Suprapubic skin (tissue), 4 donors: ENCODE results near the gene PML. TPM values are rescaled to one million over a fixed set of nuclear protein-coding genes. Genes with fewer than 3 reads are reported as not detected.
A peak's percentile ranks its signal among the peaks of the same experiment; 100 is the strongest.

Experiments
- DNase-seq, 2 donors: peaks; one replicate each; pipeline ENCODE4 v3.0.0-alpha.2; 2019; ENCODE audit warnings: low spot score in 2 of 2
- H3K27ac ChIP-seq: fragments of 200-600 bp; sonication (generic); one replicate; pipeline ENCODE4 v1.5.1; 2019
- H3K27me3 ChIP-seq: fragments of 200-600 bp; sonication (generic); one replicate; pipeline ENCODE4 v1.5.1; 2019
- H3K36me3 ChIP-seq: fragments of 200-600 bp; sonication (generic); one replicate; pipeline ENCODE4 v1.5.1; 2019
- H3K4me1 ChIP-seq: fragments of 200-600 bp; sonication (generic); one replicate; pipeline ENCODE4 v1.5.1; 2019
- H3K4me3 ChIP-seq: fragments of 200-600 bp; sonication (generic); one replicate; pipeline ENCODE4 v1.5.1; 2019; ENCODE audit warnings: mild to moderate bottlenecking
- H3K9me3 ChIP-seq: fragments of 200-600 bp; sonication (generic); one replicate; pipeline ENCODE4 v1.5.1; 2019
- EP300 ChIP-seq: sonication (generic); formaldehyde crosslinking; IDR thresholded peaks from one replicate; pipeline ENCODE4 v1.6.1; 2017; ENCODE audit warnings: antibody characterized with exemption
- POLR2A ChIP-seq, 2 donors: fragments of 450-650 bp; IDR thresholded peaks; one replicate each; pipeline ENCODE4 v1.6.1; 2017; ENCODE audit warnings: antibody characterized with exemption in 2 of 2, mild to moderate bottlenecking in 2 of 2, moderate library complexity in 2 of 2
- POLR2AphosphoS5 ChIP-seq, 3 donors: sonication (generic); formaldehyde crosslinking; IDR thresholded peaks; one replicate each; pipeline ENCODE4 v1.6.1; 2017; ENCODE audit warnings: antibody characterized with exemption in 3 of 3
- WGBS: methylation state at CpG from one replicate; pipeline ENCODE4 v1.1.5; 2018; 5-methylcytosine and 5-hydroxymethylcytosine counted together
- total RNA-seq, 4 donors: library from RNA; depleted of rRNA; stranded (reverse); fragments of >200 nt; gene quantifications; one replicate each; pipeline ENCODE4 v1.1.0, GENCODE V29; 2016
- TF ChIP-seq, protein P1 (sequence below), 2 donors: fragments of 200-600 bp in 1 of 2; fragments of 450-650 bp in 1 of 2; sonication (generic) in 1 of 2; IDR thresholded peaks; one replicate each; pipeline ENCODE4 v1.5.1; 2016 to 2019; ENCODE audit warnings: antibody characterized with exemption in 2 of 2, mild to moderate bottlenecking in 1 of 2, moderate library complexity in 1 of 2

PML gene
- total RNA-seq, 4 donors from 2014 or later: 59.2 to 111 (median 82.5) TPM

DNA sequence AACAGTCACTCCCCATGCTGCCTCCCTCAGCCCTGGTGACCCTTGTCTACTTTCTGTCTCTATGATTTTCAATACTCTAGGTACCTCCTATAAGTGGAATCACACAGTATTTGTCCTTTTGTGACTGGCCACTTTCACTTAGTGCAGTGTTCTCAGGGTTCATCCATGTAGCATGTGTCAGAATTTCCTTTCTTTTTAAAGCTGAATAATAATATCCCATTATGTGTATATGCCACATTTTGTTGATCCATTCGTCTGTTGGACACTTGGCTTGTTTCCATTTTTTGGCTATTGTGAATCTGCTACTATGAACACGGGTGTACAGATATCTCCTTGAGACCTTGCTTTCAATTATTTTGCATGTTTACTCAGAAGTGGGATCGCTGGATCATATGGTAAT lies 34.1 kb downstream of the PML start:
- TF ChIP-seq, protein P1, sequence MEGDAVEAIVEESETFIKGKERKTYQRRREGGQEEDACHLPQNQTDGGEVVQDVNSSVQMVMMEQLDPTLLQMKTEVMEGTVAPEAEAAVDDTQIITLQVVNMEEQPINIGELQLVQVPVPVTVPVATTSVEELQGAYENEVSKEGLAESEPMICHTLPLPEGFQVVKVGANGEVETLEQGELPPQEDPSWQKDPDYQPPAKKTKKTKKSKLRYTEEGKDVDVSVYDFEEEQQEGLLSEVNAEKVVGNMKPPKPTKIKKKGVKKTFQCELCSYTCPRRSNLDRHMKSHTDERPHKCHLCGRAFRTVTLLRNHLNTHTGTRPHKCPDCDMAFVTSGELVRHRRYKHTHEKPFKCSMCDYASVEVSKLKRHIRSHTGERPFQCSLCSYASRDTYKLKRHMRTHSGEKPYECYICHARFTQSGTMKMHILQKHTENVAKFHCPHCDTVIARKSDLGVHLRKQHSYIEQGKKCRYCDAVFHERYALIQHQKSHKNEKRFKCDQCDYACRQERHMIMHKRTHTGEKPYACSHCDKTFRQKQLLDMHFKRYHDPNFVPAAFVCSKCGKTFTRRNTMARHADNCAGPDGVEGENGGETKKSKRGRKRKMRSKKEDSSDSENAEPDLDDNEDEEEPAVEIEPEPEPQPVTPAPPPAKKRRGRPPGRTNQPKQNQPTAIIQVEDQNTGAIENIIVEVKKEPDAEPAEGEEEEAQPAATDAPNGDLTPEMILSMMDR (IDR thresholded peaks at IDR 0.05): no peak
- TF ChIP-seq POLR2A (IDR thresholded peaks at IDR 0.05) (no peak), EP300 (no peak), POLR2AphosphoS5 (IDR thresholded peaks at IDR 0.05) (no peak)
- Histone ChIP-seq H3K9me3 (no peaks in the 10 kb centered on the region), H3K27me3 (no peaks in the 10 kb centered on the region), H3K4me3 (no peak overlapping the region), H3K27ac (no peak overlapping the region), H3K36me3 (peaks cover 72% of the 10 kb centered on the region), H3K4me1 (peaks cover 24% of the 10 kb centered on the region)
- no peak for DNase-seq
- 50% methylated on average over 3 of the region's 3 CpGs for WGBS

DNA sequence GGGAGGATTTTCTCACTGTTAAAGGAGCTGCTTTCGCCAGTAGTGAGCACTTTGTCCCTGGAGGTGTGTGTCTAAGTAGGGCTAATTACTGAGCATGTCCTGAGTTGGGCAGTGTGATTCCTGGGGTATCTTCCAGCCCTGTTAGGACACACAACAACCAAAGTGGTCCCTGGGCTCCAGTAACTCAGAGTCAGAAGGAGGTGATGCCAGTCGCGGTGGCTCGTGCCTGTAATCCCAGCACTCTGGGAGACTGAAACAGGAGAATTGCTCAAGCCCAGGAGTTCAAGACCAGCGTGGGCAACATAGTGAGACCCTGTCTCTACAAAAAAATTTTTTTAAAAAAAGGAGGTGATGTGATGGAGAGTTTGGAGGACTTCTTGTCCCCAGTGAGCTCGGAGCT lies 37.5 kb downstream of the PML start:
- Histone ChIP-seq H3K9me3 (no peaks in the 10 kb centered on the region), H3K27ac (no peak overlapping the region), H3K4me3 (no peak overlapping the region), H3K4me1 (peaks cover 8% of the 10 kb centered on the region), H3K36me3 (peaks cover 73% of the 10 kb centered on the region), H3K27me3 (no peaks in the 10 kb centered on the region)
- WGBS: 88% methylated on average over 6 of the region's 6 CpGs
- DNase-seq: no peak
- TF ChIP-seq, protein P1 (IDR thresholded peaks at IDR 0.05): no peak
- TF ChIP-seq EP300: no peak
- no peak for TF ChIP-seq POLR2AphosphoS5 (IDR thresholded peaks at IDR 0.05)
- no peak for TF ChIP-seq POLR2A (IDR thresholded peaks at IDR 0.05)

DNA sequence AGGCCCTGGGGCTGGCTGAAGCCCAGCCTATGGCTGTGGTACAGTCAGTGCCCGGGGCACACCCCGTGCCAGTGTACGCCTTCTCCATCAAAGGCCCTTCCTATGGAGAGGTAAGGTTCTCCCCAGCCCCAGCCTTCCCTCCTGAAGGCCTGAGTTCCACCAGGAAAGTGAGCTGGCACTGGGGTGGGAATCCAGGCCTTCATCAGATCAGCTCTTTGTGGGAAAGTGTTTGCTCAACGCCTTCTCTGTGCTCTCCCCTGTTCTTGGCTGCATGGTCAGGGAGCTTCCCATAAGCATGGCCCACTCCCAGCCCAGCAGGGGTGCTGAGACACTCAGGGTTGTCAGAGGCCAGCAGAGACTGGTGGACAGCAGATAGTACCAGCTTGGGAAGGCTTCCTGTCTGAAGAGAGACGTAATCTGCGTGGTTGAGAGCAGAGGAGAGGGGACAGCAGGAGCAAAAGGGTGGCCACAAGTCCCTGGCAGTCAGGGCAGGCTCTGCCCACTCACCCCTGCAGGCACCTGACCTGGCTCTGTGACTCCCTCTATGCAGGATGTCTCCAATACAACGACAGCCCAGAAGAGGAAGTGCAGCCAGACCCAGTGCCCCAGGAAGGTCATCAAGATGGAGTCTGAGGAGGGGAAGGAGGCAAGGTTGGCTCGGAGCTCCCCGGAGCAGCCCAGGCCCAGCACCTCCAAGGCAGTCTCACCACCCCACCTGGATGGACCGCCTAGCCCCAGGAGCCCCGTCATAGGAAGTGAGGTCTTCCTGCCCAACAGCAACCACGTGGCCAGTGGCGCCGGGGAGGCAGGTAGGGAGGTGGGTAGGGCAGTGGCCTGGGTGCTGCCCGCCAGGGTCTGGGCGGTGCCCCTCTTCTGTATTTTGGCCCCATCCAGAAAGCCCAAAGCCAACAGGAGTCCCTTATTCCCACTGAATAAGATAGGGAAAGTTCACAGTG lies 38.4 kb downstream of the PML start:
- WGBS: 84% methylated on average over 13 of the region's 16 CpGs

DNA sequence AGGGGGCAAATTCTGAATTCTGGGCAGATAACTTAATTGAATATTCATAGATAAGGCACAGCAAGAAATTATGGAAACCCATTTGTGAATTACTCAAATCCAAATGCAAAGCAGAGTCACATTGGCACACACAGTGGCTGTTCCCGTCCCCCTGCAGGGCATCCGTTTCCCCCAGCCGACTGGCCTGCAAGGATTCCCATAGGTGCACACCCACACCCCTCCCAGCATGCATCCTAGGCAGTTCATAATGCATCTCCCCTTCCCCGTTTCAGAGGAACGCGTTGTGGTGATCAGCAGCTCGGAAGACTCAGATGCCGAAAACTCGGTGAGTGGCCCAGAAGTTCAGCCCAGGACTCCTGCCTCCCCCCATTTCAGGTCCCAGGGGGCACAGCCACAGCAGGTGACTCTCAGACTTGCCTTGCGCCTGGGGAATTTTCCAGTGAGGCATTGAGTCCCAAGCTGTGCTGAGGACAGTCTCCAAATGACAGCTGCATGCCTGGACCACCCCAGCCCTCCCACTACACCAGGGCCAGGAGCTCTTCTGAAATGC lies 39.8 kb downstream of the PML start:
- TF ChIP-seq POLR2AphosphoS5 (IDR thresholded peaks at IDR 0.05) (no peak), POLR2A (IDR thresholded peaks at IDR 0.05) (no peak), EP300 (no peak)
- TF ChIP-seq, protein P1 (IDR thresholded peaks at IDR 0.05): no peak
- H3K4me1 ChIP-seq: peaks cover 17% of the 10 kb centered on the region
- no peak overlapping the region for H3K4me3 ChIP-seq
- 82% methylated on average over 9 of the region's 10 CpGs for WGBS
- no peaks in the 10 kb centered on the region for H3K27me3 ChIP-seq
- H3K9me3 ChIP-seq: no peaks in the 10 kb centered on the region
- no peak overlapping the region for H3K27ac ChIP-seq
- peaks cover 71% of the 10 kb centered on the region for H3K36me3 ChIP-seq
- peak in 1 of 2 donors; percentile 40 for DNase-seq

More for the DNA sequence above, 38.4 kb downstream of the PML start:
- DNase-seq: peak in 1 of 2 donors; percentile 51
- Histone ChIP-seq H3K4me1 (peaks cover 8% of the 10 kb centered on the region), H3K9me3 (no peaks in the 10 kb centered on the region), H3K36me3 (peaks cover 72% of the 10 kb centered on the region), H3K4me3 (no peak overlapping the region), H3K27ac (no peak overlapping the region), H3K27me3 (no peaks in the 10 kb centered on the region)
- TF ChIP-seq EP300: no peak
- no peak for TF ChIP-seq POLR2AphosphoS5 (IDR thresholded peaks at IDR 0.05)
- no peak for TF ChIP-seq POLR2A (IDR thresholded peaks at IDR 0.05)
- TF ChIP-seq, protein P1 (IDR thresholded peaks at IDR 0.05): no peak
